Measurements from ENCODE around the gene DYNC1I2.

Gene DYNC1I2

DNA sequence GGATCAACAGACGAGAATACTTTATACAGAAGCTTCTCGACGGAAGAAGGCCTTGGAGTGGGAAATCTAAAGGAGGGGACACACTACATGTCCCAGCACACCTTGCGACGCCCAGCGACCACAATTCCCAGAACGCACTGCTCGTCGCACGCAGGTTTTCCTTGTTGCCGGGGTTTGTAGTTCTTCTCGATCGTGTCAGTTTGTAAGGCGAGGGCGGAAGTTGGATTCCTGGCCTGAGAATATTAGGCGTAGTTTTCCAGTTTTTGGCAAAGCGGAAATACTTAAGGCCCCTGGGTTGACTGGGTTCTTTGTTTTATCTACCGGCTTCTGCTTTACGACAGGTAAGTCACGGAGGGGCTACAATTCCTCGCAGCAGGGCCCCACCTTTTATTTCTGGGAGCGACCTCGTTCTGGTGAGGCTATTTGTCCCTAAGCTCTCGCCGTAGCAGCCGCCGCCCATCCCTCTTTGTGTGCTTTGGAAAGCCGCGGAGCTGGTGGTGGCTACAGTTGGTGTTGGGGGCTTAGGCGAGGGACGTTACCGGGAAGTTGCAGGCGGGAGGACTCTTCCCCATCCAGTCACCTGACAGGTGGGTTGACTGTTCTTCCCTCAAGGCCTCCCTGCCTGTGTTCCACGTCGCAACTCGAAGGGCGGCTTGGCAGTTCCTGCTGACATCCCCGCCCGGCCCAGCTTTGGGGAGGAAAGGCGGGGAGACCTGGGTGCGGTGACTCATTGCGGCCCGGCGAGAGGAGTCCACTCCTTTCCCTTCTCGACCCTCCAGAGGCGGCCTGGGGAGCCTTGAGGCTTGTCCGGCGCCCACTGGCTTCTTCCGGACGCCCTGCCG lies at the start of gene DYNC1I2:
TSS of gene DYNC1I2 (plus strand) at position 183 of the 842 bp plus-strand sequence. CDS start 2,687 bp downstream, outside the sequence.
- peak; percentile 95 for DNase-seq

DNA sequence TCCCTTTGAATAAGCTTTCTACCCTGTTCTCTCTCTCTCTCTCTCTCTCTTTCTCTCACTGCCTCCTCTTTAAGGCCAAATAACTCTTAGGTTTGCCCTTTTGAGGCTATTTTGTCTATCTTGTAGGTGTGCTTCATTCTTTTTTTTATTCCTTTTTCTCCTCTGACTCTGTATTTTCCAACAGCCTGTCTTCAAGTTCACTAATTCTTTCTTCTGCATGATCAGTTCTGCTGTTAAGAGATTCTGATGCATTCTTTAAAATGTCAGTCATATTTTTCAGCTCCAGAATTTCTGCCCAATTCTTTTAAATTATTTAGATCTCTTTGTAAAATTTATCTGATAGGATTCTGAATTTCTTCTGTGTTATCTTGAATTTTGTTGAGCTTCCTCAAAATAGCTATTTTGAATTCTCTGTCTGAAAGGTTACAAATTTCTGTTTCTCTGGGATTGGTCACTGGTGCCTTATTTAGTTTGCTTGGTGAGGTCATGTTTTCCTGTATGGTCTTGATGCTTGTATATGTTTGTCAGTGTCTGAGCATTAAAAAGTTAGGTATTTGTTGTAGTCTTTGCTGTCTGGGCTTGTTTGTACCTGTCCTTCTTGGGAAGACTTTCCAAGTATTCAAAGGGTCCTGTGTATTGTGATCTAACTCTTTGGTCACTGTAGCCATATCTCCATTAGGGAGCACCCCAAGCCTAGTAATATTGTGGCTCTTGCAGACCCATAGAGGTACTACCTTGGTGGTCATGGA lies 35.4 kb upstream of the DYNC1I2 start:
- no peak for DNase-seq

DNA sequence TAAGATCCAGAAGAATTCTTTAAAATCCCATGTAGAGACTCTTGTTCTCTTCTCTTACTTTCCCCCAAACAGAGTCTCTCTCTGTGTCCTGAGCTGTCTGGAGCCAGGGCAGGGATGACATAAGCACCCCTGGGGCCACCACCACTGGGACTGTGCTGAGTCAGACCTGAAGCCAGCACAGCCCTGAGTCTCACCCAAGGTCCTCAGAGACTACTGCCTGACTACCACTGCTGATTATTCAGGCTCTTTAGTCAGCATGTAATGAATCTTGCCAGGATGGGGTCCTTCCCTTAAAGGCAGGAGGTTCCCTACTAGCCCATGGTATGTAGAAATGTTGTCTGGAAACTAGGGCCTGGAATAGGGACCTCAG lies 34.9 kb upstream of the DYNC1I2 start:
- no peak for DNase-seq

DNA sequence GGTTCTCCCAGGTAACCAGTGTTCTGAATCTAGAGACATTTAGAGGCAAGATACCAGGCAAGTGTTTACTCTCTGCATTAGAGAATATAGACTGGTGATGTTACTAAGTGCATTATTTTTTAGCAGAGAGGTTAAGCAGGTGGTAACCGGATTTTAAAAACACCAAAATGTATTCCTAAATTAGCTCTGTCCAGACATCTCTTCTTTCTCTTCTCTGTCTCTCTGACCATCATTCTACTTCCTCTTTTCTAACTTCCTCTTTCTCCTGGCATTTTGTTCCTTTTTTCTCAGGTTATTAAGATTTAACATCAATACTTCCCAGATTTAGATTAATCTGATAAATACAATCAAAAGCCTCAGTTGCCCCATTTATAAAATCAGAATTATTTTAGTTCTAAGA lies 31.7 kb upstream of the DYNC1I2 start:
- DNase-seq = no peak

DNA sequence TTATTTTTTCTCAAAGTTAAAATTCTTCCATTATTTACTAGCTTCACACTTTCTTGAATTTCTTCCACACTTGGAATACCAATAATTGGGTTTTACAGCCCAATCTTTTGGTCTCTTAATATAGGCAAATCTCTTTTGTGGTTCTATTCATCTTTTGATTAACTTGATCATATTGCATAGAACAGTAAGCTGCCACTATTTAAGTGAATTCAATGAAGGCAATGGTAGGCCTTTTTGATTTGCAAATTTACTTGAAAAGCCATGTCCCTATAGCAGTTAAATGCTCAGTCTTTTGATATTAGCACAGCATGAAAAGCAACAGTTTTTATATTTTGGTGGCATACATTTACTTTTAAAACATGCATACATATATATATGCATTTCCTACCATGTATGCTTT lies 20.2 kb upstream of the DYNC1I2 start:
- DNase-seq = no peak

DNA sequence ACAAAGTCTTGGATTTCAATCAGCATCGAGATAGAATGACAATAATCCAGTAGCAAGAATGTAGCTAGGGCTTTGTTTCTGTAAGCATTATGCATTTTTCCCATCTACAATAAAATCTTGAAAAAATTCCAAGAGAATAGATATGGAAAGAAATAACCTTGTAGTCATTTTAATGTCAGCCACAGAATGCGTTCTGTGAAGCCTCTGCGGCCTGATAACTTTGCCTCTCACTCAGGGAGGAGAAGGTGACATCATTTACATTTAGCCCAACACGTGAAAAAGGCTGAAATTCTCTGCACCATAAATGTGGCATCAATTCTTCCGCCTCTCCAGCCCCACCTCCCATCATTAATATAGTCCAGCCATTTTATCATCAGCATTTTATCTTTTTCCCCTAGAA lies 19.1 kb upstream of the DYNC1I2 start:
- no peak for DNase-seq

DNA sequence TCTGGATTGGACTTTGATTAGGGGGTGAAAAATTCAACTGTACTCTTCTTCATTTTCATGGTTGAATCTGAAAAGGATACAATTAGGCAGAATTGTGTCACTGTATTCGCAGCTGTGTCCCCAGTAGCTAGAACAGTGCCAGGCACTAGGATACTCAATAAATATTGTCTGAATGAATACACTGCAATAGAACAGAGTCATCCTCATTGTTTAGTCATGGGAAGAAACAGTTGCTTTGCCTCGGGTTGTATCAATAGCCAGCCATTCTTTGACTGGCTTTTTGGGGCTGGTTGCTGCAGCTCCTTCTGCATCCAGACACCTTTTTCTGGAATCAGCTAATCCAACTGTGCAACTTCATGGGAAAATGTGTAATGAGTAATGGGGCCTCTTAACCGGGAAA lies 18.1 kb upstream of the DYNC1I2 start:
- DNase-seq = no peak

DNA sequence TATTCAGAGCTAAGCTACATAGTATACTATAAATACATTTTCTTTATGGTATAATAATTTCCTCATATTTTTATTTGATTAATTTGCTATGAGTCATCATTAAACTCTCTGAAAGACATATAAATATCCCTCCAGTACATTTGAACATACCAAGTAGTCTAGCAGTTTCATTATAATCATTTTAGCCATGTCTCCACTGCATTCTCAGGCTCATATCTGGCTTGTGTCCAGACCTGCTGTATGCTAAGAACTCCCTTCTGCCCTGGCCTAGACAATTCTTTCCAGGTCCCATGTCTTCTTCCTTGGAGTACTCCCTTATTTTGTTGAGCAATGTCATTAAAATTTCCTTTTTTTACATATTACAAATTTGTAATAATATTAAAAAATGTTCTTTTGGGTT lies 16.6 kb upstream of the DYNC1I2 start:
- peak; percentile 21 for DNase-seq

DNA sequence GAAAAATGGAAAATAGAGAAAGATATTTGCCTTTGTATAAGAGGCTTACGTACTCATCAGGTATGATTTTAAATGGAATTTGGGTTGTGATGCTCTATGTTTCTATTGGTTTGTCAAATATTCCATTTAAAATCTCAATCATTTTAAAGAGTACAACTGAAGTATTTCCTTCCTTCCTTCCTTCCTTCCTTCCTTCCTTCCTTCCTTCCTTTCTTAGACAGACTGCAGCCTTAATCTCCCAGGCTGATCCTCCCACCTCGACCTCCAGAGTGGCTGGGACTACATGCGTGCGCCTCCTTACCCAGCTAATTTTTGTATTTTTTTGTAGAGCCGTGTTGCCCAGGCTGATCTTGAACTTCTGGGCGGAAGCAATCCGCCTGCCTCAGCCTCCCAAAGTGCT lies 15.4 kb upstream of the DYNC1I2 start:
- no peak for DNase-seq

DNA sequence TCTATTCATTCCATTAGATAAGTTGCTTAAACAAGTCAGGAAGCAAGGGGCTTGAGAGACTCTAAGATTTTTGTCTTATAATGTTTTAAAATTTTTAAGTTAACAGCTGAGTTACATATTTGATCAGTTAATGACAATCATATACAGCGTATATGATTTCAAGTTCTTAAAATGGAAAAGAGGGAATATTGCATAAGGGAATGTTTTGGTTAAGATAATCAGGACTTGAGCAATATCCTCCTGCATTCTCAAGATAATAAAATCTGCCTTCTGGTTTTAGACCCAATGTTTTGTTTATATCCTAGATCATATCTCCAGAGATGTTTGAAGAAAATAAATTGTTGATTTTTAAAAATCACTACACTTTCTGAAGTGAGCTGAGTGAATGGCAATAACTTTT lies 13.4 kb upstream of the DYNC1I2 start:
- DNase-seq = no peak

DNA sequence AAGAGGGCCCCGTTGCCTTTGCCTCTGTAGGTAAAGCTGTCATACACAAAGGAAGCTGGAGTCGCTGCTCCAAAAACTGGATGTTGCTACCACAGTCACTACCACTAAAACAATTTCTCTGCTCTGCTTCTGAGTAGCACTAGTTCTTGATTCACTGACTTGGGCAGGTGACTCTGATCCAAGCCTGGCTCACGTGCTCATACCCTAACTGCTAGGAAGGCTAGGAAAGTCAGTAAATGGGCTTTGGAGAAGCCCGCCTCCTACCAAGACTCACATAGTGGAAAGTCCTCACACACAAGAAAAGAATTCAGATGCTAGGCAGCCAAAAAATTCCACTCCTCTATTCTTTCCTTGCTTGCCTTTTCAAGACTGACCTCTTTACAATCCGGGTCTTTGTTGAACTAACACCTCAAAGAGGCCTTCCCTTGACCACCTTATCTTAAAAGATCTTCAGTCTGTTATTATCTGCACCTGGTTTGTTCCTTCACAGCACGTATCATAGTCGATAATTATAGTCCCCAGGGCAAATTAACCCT lies 11.4 kb upstream of the DYNC1I2 start:
- no peak for DNase-seq

DNA sequence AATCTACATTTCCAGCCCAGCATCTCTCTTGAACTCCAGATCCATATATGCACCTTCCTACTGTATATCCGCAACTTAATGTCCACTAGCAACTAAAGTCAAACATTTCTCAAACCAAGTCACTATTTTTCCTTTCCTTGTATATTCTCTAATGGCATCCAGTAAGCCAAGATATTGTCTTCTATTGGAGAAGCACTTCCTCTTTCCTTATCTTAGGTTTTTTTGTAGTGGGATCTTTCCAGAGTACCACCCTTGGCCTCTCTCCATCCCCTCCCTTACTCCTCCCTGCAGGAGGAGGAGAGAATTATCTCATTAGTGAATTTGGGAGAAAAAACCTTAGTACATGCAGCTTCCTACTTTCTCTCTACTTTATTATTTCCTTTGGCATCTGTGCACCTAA lies 8.7 kb upstream of the DYNC1I2 start:
- DNase-seq = no peak

DNA sequence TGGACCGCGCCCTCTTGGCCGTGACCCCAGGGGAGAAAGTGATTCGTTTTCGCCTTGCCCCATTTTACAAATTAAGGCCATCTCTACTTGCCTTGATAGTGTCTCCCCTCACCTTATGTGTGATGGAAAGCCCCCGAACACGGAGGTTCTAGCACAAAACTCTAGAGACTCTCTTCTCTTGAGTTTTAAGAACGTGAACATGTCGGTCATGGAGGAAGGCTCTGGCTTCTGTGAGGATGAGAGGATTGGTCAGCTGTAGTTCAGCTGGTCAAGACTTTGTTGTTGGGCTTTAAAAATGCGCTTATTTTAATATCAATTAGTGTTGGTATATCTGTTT lies 828 bp downstream of the DYNC1I2 start:
- no peak for DNase-seq

DNA sequence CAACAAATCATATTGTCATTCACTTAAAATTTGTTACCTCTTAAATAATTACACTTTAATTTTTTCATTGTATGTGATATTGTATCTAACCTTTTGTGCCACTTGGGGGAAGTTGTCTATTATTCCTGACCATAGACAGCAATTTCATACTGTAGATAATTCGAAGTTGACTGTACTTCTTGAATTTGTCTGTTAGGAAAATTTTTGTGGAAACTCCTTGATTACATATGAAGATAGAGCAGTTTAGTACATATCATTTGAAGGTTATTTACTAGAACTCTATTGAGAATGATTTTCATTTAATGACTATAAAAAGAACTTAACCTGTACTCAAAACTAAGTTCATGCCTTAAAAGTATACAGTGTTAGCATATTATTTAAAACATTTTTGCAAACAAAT lies 5.1 kb downstream of the DYNC1I2 start:
- DNase-seq = no peak

DNA sequence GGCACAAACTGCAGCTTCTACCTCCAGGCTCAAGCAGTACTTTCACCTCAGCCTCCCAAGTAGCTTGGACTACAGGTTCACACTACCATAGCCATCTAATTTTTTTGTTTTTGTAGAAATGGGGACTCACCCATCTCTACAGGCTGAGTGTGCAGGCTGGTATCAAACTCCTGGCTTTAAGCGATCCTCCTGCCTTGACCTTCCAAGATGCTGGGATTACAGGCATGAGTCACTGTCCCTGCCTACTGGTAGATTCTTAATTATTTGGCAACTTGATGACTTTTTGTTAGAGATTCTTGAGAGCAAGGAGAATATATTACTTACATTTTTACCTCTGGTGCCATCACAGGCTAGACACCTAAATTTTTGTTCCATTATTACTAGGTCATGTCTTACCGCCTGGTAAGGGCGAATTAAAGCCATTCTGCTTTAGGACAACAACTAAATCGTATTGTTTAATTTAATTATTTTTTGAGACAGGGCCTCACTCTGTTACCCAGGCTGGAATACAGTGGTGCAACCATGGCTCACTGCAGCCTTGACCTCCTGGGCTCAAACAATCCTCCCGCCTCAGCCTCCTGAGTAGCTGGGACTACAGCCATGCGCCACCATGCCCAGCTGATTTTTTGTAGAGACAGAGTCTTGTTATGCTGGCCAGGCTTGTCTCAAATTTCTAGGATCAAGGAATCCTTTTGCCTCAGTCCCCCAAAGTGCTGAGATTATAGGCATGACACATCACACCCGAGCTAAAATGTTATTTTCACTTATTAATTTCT lies 15.7 kb downstream of the DYNC1I2 start:
- no peak for DNase-seq

DNA sequence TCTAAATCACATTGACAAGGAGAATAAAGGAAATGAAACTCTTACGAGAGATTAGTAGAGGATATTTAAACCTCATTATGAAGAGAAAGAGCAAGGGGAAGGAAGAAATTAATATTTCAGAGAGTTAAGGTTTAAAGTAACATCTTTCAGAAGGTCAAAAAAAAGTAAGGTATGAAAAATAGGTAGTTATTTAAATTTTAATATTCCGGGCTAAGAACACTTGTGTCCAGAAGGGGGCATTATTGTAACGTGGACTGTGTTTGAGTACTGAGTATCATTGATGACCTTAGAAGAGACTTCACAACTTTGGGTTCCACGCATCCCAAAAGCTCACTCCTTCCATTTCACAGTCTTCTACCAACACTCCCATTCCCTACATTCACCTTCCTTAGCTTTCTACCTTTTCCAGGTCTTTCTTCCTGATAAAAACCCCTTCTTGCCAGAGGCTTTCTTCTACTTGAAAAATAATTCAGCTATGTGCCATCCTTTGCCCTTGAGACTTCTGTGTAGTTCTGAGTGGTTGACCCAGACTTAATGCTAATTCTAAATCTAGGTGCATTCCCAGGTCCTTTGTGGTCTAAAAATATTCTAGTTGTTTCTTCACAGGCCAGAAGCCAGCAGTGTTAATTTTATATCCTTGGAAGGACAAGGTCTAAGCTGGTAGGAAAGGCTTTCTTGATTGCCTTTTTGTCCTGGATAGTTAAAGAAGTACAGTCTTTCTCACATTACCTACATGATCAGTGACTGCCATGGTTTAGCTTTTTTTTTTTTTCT lies 16.5 kb downstream of the DYNC1I2 start:
- DNase-seq = no peak

DNA sequence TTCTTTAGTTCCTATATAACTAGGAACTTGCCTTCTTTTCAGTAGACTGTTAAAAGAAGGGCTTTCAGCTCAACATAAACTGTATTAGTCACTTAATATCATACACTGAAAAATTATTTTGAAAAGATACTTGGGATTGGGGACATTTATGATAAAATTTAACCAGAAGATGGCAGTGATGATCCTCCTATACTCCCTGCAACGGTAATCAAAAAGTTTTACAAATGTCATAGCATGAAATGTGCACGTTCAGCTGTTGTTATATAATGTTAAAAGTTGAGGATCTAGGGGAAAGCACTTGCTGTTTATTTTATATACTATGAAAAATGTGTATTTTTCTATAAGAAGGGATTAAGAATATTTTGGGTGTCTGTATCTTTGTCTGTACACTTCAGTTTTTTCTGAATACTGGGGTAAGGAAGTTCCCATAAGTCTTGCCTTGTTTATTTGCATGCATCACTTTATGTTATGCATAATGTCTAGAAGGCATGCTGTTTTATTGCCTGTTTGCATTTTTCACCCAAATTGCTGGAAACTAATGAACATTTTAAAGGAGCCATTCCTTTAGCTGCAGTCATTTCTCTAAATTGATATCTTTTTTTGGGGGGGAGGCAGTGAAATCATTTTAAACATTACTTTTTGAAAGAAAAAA lies 19.0 kb downstream of the DYNC1I2 start:
- no peak for DNase-seq

DNA sequence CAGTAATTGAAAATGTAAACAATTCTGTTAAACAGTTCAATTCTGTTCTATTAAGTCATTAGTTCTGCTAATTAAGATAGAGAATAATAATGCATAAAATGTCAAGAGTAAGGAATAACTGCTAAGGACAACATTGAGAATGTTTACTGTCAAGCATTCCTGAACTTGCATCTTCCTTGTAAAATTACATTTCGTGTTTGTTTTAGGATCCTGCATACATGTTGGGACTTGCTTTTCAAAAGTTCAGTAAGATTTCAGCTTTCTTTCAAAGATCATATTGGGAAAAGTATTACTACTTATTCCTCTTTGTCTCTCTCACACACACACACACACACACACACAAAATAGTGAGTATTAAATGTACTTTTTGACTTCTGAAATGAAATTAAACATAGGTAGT lies 20.5 kb downstream of the DYNC1I2 start:
- DNase-seq = no peak

DNA sequence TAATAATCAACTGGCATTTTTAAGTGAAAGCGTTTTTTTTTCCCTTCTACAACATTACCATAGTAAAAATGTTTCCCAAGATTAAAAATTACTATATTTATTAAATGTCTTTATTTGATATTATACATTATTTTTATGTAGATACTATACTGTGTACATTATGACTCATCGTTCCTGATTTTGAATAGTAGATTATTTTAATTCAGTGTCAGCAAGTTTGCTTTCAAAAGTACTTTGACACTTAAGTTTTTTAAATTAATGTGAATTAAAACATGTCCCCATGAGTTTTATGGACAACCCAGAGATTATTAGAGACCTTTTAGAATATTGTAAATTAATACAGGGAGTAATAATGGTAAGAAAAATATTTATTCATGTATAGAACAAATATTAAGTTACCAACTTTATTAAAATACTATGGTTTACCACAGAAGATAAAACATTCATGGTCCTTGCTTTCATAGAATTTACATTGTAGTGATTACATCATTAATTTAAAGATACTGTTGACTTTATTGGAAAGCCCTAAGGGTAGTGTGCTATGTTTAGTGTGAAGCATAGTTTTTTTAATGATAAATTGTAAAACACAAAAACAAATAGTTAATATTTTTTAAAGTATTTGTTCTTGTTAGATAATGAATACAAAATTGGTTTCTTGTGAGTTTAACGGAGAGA lies 21.9 kb downstream of the DYNC1I2 start:
- no peak for DNase-seq

DNA sequence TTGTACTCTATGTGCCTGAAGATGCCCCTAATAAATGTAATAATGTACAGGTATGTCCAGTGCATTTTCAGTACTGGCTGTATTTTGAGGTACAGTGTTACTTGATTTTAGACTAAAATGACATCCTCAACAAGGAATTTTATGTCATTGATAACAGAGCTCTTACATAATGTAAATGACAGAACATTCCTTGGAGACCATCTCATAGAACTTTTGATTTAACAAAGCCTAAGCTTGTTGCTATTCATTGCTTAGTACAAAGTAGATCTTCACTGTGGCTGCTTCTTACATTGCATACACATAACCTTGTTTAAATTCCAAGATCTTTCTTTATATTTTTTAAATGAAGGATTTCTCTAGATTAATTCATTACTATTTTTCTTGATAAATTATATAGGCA lies 24.1 kb downstream of the DYNC1I2 start:
- DNase-seq = peak; percentile 40

DNA sequence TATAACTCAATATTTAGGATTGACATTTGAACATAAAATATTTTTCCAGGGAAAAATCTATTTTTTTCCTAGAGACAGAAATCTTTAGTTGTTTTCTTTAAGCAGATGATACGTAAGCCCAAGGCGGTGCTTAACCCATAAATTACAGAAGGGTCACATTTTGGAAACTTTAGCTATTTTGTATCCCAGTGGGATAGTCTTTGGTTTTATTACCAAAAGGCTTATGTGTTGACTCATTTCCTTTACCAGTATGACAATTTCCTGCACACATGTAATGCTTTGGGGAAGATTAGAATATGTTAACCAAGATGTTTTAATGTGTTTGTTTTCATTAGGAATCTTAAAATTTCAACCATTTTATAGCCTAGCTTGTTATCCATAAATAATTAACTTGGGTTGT lies 24.8 kb downstream of the DYNC1I2 start:
- DNase-seq = peak; percentile 68

DNA sequence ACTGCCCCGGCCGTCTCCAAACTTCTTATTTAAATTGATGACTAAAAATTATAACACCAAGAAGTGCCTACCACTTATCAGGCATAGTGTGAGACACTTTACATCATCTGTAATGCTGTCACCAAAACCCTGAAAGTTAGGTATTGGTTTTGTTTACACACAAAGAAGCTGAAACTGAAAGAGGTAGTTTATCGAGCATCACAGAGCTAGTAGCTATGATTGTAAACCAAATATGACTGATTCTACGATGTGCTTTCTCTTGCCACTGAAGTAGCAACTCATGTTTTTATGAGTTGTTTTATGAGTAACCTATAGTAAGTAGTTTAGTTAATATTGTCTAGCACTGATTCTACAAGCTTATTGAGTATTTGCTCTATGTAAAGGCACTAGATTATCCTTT lies 31.5 kb downstream of the DYNC1I2 start:
- DNase-seq = no peak

All from NCI-H226 (cell line).